Cardiac muscle cell (in vitro differentiated cells and primary cell): Measurements from ENCODE around the gene MPZL1. TPM values are rescaled to one million over a fixed set of nuclear protein-coding genes. Genes with fewer than 3 reads are reported as not detected.

Experiments
- DNase-seq, 2 donors: peaks; one replicate each; pipeline versions ENCODE4 v3.0.0 to v3.0.0-alpha.2; 2010 to 2017; ENCODE audit warnings: low read depth in 1 of 2, low spot score in 1 of 2
- H3K27ac ChIP-seq: fragments of 200-600 bp; sonication (generic); 2 replicates; pipeline ENCODE4 v1.5.1; 2016
- H3K27me3 ChIP-seq: fragments of 200-600 bp; sonication (generic); 2 replicates; pipeline ENCODE4 v1.6.0; 2016; ENCODE audit warnings: control low read depth
- H3K36me3 ChIP-seq: fragments of 200-600 bp; sonication (generic); 2 replicates; pipeline ENCODE4 v1.5.1; 2016; ENCODE audit warnings: control low read depth
- H3K4me1 ChIP-seq: fragments of 200-600 bp; sonication (generic); 2 replicates; pipeline ENCODE4 v1.8.1; 2017; ENCODE audit warnings: low read depth, mild to moderate bottlenecking, mixed run types
- H3K4me3 ChIP-seq: fragments of 200-600 bp; sonication (generic); 2 replicates; pipeline ENCODE4 v1.5.1; 2016; ENCODE audit warnings: mild to moderate bottlenecking
- H3K9me3 ChIP-seq: fragments of 200-600 bp; sonication (generic); 2 replicates; pipeline ENCODE4 v1.5.1; 2017; ENCODE audit warnings: low read depth, mild to moderate bottlenecking, control low read depth
- CTCF ChIP-seq: IDR thresholded peaks from 2 replicates; pipeline ENCODE4 v1.5.1; 2012; ENCODE audit warnings: low read depth, mild to moderate bottlenecking, low read length
- polyA plus RNA-seq: library from polyadenylated mRNA; unstranded; fragments of >200 nt; fragmentation: Nextera tagmentation; extraction: Ambion mirVana; gene quantifications from 2 replicates; pipeline ENCODE4 v1.2.1, GENCODE V29; 2016
- total RNA-seq: library from RNA; depleted of rRNA; stranded (reverse); fragments of >200 nt; gene quantifications from 2 replicates; pipeline ENCODE4 v1.2.3, GENCODE V29; 2016

MPZL1 gene
- total and polyA plus RNA-seq, 2 experiments from 2014 or later = 107 to 114 TPM

GRCh38 chr1:167786502-167786901, 64.7 kb downstream of the MPZL1 start:
- no peaks in the 10 kb centered on the region for H3K4me1 ChIP-seq
- no peaks in the 10 kb centered on the region for H3K27me3 ChIP-seq
- H3K4me3 ChIP-seq = no peak overlapping the region
- H3K36me3 ChIP-seq = peaks cover 12% of the 10 kb centered on the region
- no peak overlapping the region for H3K27ac ChIP-seq
- H3K9me3 ChIP-seq = no peaks in the 10 kb centered on the region
- no peak for DNase-seq
- no peak for TF ChIP-seq CTCF

- H3K4me3 ChIP-seq = no peak overlapping the region
- no peak overlapping the region for H3K27ac ChIP-seq
- no peak for DNase-seq
- no peak for TF ChIP-seq CTCF
- peaks cover 6% of the 10 kb centered on the region for H3K36me3 ChIP-seq
- no peaks in the 10 kb centered on the region for H3K4me1 ChIP-seq
- no peaks in the 10 kb centered on the region for H3K9me3 ChIP-seq
- no peaks in the 10 kb centered on the region for H3K27me3 ChIP-seq
These were observed 67.7 kb downstream of the MPZL1 start for GRCh38 chr1:167789501-167789900.

GRCh38 chr1:167790117-167790516, 68.3 kb downstream of the MPZL1 start:
- peak overlapping the region; percentile 32 for H3K27ac ChIP-seq
- H3K4me3 ChIP-seq = no peak overlapping the region
- no peak for DNase-seq
- peaks cover 6% of the 10 kb centered on the region for H3K36me3 ChIP-seq
- H3K9me3 ChIP-seq = no peaks in the 10 kb centered on the region
- H3K27me3 ChIP-seq = no peaks in the 10 kb centered on the region
- H3K4me1 ChIP-seq = no peaks in the 10 kb centered on the region
- no peak for TF ChIP-seq CTCF

- peak in 1 of 2 donors; percentile 91 for DNase-seq
- TF ChIP-seq CTCF = no peak
- Histone ChIP-seq H3K27me3 (no peaks in the 10 kb centered on the region), H3K9me3 (no peaks in the 10 kb centered on the region), H3K4me3 (no peak overlapping the region), H3K36me3 (peaks cover 6% of the 10 kb centered on the region), H3K27ac (peak overlapping the region; percentile 16), H3K4me1 (no peaks in the 10 kb centered on the region)
These were observed 69.8 kb downstream of the MPZL1 start for GRCh38 chr1:167791281-167792187.

- Histone ChIP-seq H3K36me3 (peaks cover 6% of the 10 kb centered on the region), H3K4me3 (no peak overlapping the region), H3K4me1 (peaks cover 4% of the 10 kb centered on the region), H3K27ac (no peak overlapping the region), H3K9me3 (no peaks in the 10 kb centered on the region), H3K27me3 (no peaks in the 10 kb centered on the region)
- TF ChIP-seq CTCF = no peak
- no peak for DNase-seq
These were observed 70.4 kb downstream of the MPZL1 start for GRCh38 chr1:167792188-167792565.
